K562 (cell line): ENCODE data around the gene LRRC8E. TPM values are rescaled to one million over a fixed set of nuclear protein-coding genes. Genes with fewer than 3 reads are reported as not detected.

ENCODE experiments used
- AFF4 ChIP-seq: sonication (generic); formaldehyde crosslinking; IDR thresholded peaks from 2 replicates; pipeline ENCODE4 v1.8.0; 2023; ENCODE audit warnings: mild to moderate bottlenecking, missing genetic modification reagents
- CXXC5 ChIP-seq: fragments of 250-450 bp; sonication (Bioruptor Pico); IDR thresholded peaks from 2 replicates; pipeline ENCODE4 v1.8.0; 2022; ENCODE audit warnings: inconsistent platforms, mild to moderate bottlenecking, moderate library complexity
- GABPA ChIP-seq: fragments of 200-800 bp; sonication (Bioruptor generic); conservative IDR thresholded peaks from 2 replicates; pipeline ENCODE4 v1.6.1; 2016; ENCODE audit warnings: low read depth, missing genetic modification characterization, missing compliant biosample characterization
- KAT7 ChIP-seq: sonication (generic); formaldehyde crosslinking; IDR thresholded peaks from 2 replicates; pipeline ENCODE4 v1.8.0; 2022; ENCODE audit warnings: missing genetic modification reagents, mild to moderate bottlenecking, borderline replicate concordance
- NFRKB ChIP-seq: fragments of 450-650 bp; IDR thresholded peaks from 2 replicates; pipeline ENCODE4 v1.6.1; 2016; ENCODE audit warnings: low read depth
- NR0B1 ChIP-seq: fragments of 450-650 bp; IDR thresholded peaks from one replicate; pipeline ENCODE4 v1.6.1; 2018; ENCODE audit warnings: mild to moderate bottlenecking, moderate library complexity; ENCODE audit not compliant: partially characterized antibody
- NRF1 ChIP-seq, 2 experiments: fragments of 450-650 bp; IDR thresholded peaks in 1 of 2; conservative IDR thresholded peaks in 1 of 2; 2 replicates each; pipeline ENCODE4 v1.6.1; 2014; ENCODE audit warnings: mild to moderate bottlenecking in 2 of 2
- ZBTB49 ChIP-seq: sonication (generic); formaldehyde crosslinking; IDR thresholded peaks from 2 replicates; pipeline ENCODE4 v1.8.0; 2022; ENCODE audit warnings: missing genetic modification reagents, mild to moderate bottlenecking, borderline replicate concordance
- ZFX ChIP-seq: sonication (generic); formaldehyde crosslinking; IDR thresholded peaks from 2 replicates; pipeline ENCODE4 v1.8.0; 2022; ENCODE audit warnings: mild to moderate bottlenecking, missing genetic modification reagents, moderate library complexity
- ZNF263 ChIP-seq: sonication (generic); formaldehyde crosslinking; IDR thresholded peaks from 2 replicates; pipeline ENCODE4 v1.8.0; 2022; ENCODE audit warnings: mild to moderate bottlenecking, missing genetic modification reagents, borderline replicate concordance
- polyA plus RNA-seq, 8 experiments: library from polyadenylated mRNA; depleted of rRNA in 4 of 8; stranded (reverse) in 5 of 8; unstranded in 3 of 8; fragments of >200 nt; fragmentation: Nextera tagmentation in 2 of 8; fragmentation: Illumina TruSeq in 1 of 8; extraction: Ambion mirVana in 2 of 8; extraction: Trizol in 1 of 8; gene quantifications; 2 replicates each; pipeline versions ENCODE4 v1.2.1 to v1.2.3, GENCODE V29; 2011 to 2014; ENCODE audit warnings: inconsistent platforms in 1 of 8, missing spikeins in 1 of 8
- total RNA-seq, 7 experiments: library from RNA; depleted of rRNA in 6 of 7; stranded (reverse); fragments of >200 nt in 6 of 7; fragmentation: Illumina TruSeq in 2 of 7; extraction: Trizol in 2 of 7; gene quantifications; 2 replicates each; pipeline versions ENCODE4 v1.2.1 to v1.2.3, GENCODE V29; 2011 to 2021; ENCODE audit warnings: low replicate concordance in 1 of 7
- TF ChIP-seq, protein P1 (sequence below), 2 experiments: fragments of 450-650 bp; conservative IDR thresholded peaks; 2 replicates each; pipeline ENCODE4 v1.6.1; 2017; ENCODE audit warnings: mild to moderate bottlenecking in 2 of 2, moderate library complexity in 2 of 2
- TF ChIP-seq, protein P2 (sequence below): fragments of 450-650 bp; IDR thresholded peaks from 2 replicates; pipeline ENCODE4 v1.6.1; 2016; ENCODE audit warnings: borderline replicate concordance

LRRC8E gene
- total and polyA plus RNA-seq, 9 of the 15 experiments (the other 6 are each of a cell fraction or from before 2014, with no cell fraction given): 0.08 to 5.7 (median 3.5) TPM; not detected in 1

DNA sequence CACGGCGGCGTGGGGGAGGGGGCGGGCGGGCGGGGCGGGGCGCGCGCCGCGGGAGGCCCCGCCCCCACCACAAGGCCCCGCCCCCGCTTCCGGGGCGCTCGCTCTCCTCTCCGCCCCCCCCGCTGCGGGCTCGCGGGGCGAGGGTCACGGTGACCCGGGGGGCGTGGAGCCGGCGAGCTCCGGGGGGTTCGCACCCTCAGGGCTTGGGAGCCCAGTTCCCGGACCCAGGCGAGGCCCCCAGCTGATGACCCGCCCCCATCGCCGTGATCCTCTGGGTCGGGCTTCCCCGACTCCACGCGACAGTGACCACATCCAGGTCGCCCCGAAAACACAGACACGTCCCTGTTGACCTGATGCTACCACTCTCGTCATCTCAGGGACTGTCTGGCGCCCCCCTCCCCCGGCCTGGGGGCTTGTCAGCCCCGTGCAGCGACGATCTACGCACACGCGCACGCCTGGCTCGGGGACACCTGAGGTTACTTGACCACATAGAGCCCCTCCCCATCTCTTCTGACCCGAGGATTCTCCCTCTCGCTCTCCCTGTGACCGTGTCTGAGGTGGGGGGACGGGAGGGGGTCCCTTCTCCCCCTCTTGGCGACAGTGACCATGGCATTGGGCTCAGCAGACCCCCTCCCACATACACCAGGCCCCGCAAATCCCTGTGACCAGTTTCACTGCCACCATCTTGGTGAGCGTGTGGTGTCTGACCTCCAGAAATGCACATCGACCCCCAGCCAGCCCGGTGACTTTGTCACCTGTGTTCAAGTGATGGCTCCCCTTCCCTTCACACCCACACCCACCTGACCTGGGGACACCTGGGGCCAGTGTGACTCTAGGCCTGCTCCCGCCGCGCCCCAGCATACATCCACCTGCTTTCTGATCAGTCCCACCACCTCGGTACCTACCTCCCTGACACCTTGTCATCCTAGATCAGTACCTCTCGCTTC lies 16.0 kb downstream of the LRRC8E start (continued):
- TF ChIP-seq, protein P1, sequence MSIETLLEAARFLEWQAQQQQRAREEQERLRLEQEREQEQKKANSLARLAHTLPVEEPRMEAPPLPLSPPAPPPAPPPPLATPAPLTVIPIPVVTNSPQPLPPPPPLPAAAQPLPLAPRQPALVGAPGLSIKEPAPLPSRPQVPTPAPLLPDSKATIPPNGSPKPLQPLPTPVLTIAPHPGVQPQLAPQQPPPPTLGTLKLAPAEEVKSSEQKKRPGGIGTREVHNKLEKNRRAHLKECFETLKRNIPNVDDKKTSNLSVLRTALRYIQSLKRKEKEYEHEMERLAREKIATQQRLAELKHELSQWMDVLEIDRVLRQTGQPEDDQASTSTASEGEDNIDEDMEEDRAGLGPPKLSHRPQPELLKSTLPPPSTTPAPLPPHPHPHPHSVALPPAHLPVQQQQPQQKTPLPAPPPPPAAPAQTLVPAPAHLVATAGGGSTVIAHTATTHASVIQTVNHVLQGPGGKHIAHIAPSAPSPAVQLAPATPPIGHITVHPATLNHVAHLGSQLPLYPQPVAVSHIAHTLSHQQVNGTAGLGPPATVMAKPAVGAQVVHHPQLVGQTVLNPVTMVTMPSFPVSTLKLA (conservative IDR thresholded peaks at IDR 0.05): peak; percentile 28 to 49; a peak in 3 of 4 replicates
- no peak for TF ChIP-seq NR0B1
- peak; percentile 17; the same call in 1 of the 2 replicates for TF ChIP-seq NFRKB
- no peak for TF ChIP-seq ZBTB49 (CRISPR knock-in tag)
- peak; percentile 74; the same call in 1 of the 2 replicates for TF ChIP-seq AFF4 (CRISPR knock-in tag)
- TF ChIP-seq NRF1 (conservative IDR thresholded peaks at IDR 0.05 in 1 of 2, IDR thresholded peaks at IDR 0.05 in 1 of 2): peak; percentile 64 to 71
- TF ChIP-seq ZNF263 (CRISPR knock-in tag): 0 out of 2 replicates have a peak, but pooled peaks have one; percentile 47
- TF ChIP-seq GABPA (tag): peak; percentile 76
- no peak; the same call in 1 of the 2 replicates for TF ChIP-seq CXXC5 (CRISPR knock-in tag)
- TF ChIP-seq KAT7: peak; percentile 95
- TF ChIP-seq ZFX (CRISPR knock-in tag): peak; percentile 13; the same call in 1 of the 2 replicates
- TF ChIP-seq, protein P2, sequence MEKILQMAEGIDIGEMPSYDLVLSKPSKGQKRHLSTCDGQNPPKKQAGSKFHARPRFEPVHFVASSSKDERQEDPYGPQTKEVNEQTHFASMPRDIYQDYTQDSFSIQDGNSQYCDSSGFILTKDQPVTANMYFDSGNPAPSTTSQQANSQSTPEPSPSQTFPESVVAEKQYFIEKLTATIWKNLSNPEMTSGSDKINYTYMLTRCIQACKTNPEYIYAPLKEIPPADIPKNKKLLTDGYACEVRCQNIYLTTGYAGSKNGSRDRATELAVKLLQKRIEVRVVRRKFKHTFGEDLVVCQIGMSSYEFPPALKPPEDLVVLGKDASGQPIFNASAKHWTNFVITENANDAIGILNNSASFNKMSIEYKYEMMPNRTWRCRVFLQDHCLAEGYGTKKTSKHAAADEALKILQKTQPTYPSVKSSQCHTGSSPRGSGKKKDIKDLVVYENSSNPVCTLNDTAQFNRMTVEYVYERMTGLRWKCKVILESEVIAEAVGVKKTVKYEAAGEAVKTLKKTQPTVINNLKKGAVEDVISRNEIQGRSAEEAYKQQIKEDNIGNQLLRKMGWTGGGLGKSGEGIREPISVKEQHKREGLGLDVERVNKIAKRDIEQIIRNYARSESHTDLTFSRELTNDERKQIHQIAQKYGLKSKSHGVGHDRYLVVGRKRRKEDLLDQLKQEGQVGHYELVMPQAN: peak; percentile 59; the same call in 1 of the 2 replicates
